PC-3 (cell line): ENCODE data around the gene ACLY. TPM values are rescaled to one million over a fixed set of nuclear protein-coding genes. Genes with fewer than 3 reads are reported as not detected.

ENCODE experiments used
- ATAC-seq: fragments of 200-7000 bp; cut with Tn5 transposase; 2 replicates; pipeline ENCODE4 v1.9.1; 2020; ENCODE audit warnings: mild to moderate bottlenecking, moderate library complexity
- BruUV-seq: library from RNA; stranded (reverse); fragments of 400-500 nt; replicated peaks from 2 replicates; lab custom pipeline; 2021; lab: Mats Ljungman, UMichigan
- CTCF ChIA-PET: fragments of 300-600 bp; sonication (Branson Sonifier 250); formaldehyde crosslinking; loops from one replicate; lab custom pipeline; 2022; ENCODE audit warnings: antibody characterized with exemption; lab: Charles Lee
- POLR2A ChIA-PET: fragments of 300-600 bp; sonication (Branson Sonifier 250); formaldehyde crosslinking; loops from one replicate; lab custom pipeline; 2022; ENCODE audit warnings: antibody characterized with exemption; ENCODE audit not compliant: unreplicated experiment; lab: Charles Lee
- DNase-seq: peaks from one replicate; pipeline ENCODE4 v3.0.0-alpha.2; 2015
- H2AFZ ChIP-seq: fragments of 300-600 bp; sonication (generic); 2 replicates; pipeline ENCODE4 v1.6.0; 2016; ENCODE audit warnings: antibody characterized with exemption, low read length
- H3F3A ChIP-seq: fragments of 300-600 bp; sonication (generic); one replicate; pipeline ENCODE4 v1.6.0; 2017; ENCODE audit warnings: antibody characterized with exemption, low read length, control low read depth, mild to moderate bottlenecking; ENCODE audit not compliant: unreplicated experiment
- H3K27ac ChIP-seq: fragments of 300-600 bp; sonication (generic); 2 replicates; pipeline ENCODE4 v1.5.1; 2016; ENCODE audit warnings: mild to moderate bottlenecking, low read length
- H3K27me3 ChIP-seq: fragments of 300-600 bp; sonication (generic); 2 replicates; pipeline ENCODE4 v1.6.1; 2016; ENCODE audit warnings: low read length, mixed read lengths
- H3K36me3 ChIP-seq: fragments of 300-600 bp; sonication (generic); 2 replicates; pipeline ENCODE4 v1.6.1; 2016; ENCODE audit warnings: low read depth, mixed run types, low read length, mixed read lengths
- H3K4me1 ChIP-seq: fragments of 300-600 bp; sonication (generic); 2 replicates; pipeline ENCODE4 v1.5.1; 2016; ENCODE audit warnings: low read length; ENCODE audit not compliant: insufficient read depth
- H3K4me2 ChIP-seq: fragments of 300-600 bp; sonication (generic); 2 replicates; pipeline ENCODE4 v1.6.0; 2016; ENCODE audit warnings: low read length
- H3K4me3 ChIP-seq: fragments of 300-600 bp; sonication (generic); 2 replicates; pipeline ENCODE4 v1.5.1; 2016; ENCODE audit warnings: mild to moderate bottlenecking, low read length, mixed read lengths
- H3K79me2 ChIP-seq: fragments of 300-600 bp; sonication (generic); 2 replicates; pipeline ENCODE4 v1.6.1; 2017; ENCODE audit warnings: low read length, mixed read lengths
- H3K9ac ChIP-seq: fragments of 300-600 bp; sonication (generic); 2 replicates; pipeline ENCODE4 v1.6.0; 2016; ENCODE audit warnings: mild to moderate bottlenecking, low read length
- H3K9me2 ChIP-seq: fragments of 300-600 bp; sonication (generic); replicated peaks from 2 replicates; pipeline ENCODE4 v1.6.1; 2016; ENCODE audit warnings: mixed run types, low read length, mixed read lengths
- H3K9me3 ChIP-seq: fragments of 300-600 bp; sonication (generic); 2 replicates; pipeline ENCODE4 v1.6.1; 2016; ENCODE audit warnings: low read length, mixed read lengths
- H4K20me1 ChIP-seq: fragments of 300-600 bp; sonication (generic); 2 replicates; pipeline ENCODE4 v1.6.1; 2016; ENCODE audit warnings: low read length, mixed read lengths
- CTCF ChIP-seq: fragments of 300-600 bp; sonication (generic); conservative IDR thresholded peaks from 2 replicates; pipeline ENCODE4 v1.5.1; 2017; ENCODE audit warnings: antibody characterized with exemption, low read depth, mild to moderate bottlenecking, low read length
- EZH2 ChIP-seq: fragments of 300-600 bp; sonication (generic); IDR thresholded peaks from one replicate; pipeline ENCODE4 v1.6.1; 2017; ENCODE audit warnings: antibody characterized with exemption, mild to moderate bottlenecking, low read length; ENCODE audit not compliant: unreplicated experiment
- EZH2phosphoT487 ChIP-seq: fragments of 300-600 bp; sonication (generic); IDR thresholded peaks from 2 replicates; pipeline ENCODE4 v1.6.1; 2018; ENCODE audit warnings: mild to moderate bottlenecking, antibody characterized with exemption, low read length, borderline replicate concordance
- intact Hi-C: fragments of 100-400 bp; cut with micrococcal nuclease; formaldehyde crosslinking; loops from 2 replicates; pipeline ENCODE4 v1.9.0; 2023
- total RNA-seq: library from RNA; depleted of rRNA; stranded (reverse); fragments of >200 nt; gene quantifications from 2 replicates; pipeline ENCODE4 v1.2.3, GENCODE V29; 2014

The ACLY gene
- total RNA-seq, 1 experiment from 2014 or later = 114 TPM

GRCh38 chr17:41939044-41939692, 20.4 kb upstream of the ACLY start:
- no peak for ATAC-seq
- no TSS peak for BruUV-seq
- H3K27me3 ChIP-seq = no peaks in the 10 kb centered on the region
- H4K20me1 ChIP-seq = no peaks in the 10 kb centered on the region
- no peak for DNase-seq
- no peak overlapping the region for H3K27ac ChIP-seq
- no peak overlapping the region for H3K4me2 ChIP-seq
- H3K9me2 ChIP-seq = no peaks in the 10 kb centered on the region
- H3K9me3 ChIP-seq = no peaks in the 10 kb centered on the region
- ChIA-PET CTCF (no interaction called here), POLR2A (no interaction called here)
- no peak overlapping the region for H3K4me3 ChIP-seq
- no peak for TF ChIP-seq CTCF
- no peak for TF ChIP-seq EZH2phosphoT487
- TF ChIP-seq EZH2 = no peak
- no peak overlapping the region for H2AFZ ChIP-seq
- intact Hi-C loops = no loop called here
- H3K4me1 ChIP-seq = no peaks in the 10 kb centered on the region
- no peaks in the 10 kb centered on the region for H3K79me2 ChIP-seq
- H3K36me3 ChIP-seq = no peaks in the 10 kb centered on the region
- H3K9ac ChIP-seq = no peak overlapping the region
- no peaks in the 10 kb centered on the region for H3F3A ChIP-seq

GRCh38 chr17:41937970-41938954, 19.5 kb upstream of the ACLY start:
- Histone ChIP-seq H3K79me2 (no peaks in the 10 kb centered on the region), H3K4me2 (no peak overlapping the region), H2AFZ (no peak overlapping the region), H3F3A (no peaks in the 10 kb centered on the region), H3K9me3 (no peaks in the 10 kb centered on the region), H3K9me2 (no peaks in the 10 kb centered on the region), H4K20me1 (no peaks in the 10 kb centered on the region), H3K36me3 (no peaks in the 10 kb centered on the region), H3K27ac (no peak overlapping the region), H3K4me3 (no peak overlapping the region), H3K9ac (no peak overlapping the region), H3K27me3 (no peaks in the 10 kb centered on the region), H3K4me1 (no peaks in the 10 kb centered on the region)
- no TSS peak for BruUV-seq
- CTCF ChIA-PET = no interaction called here
- TF ChIP-seq CTCF (no peak), EZH2 (no peak), EZH2phosphoT487 (no peak)
- ATAC-seq = no peak
- DNase-seq = no peak
- intact Hi-C loops = no loop called here
- POLR2A ChIA-PET = no interaction called here

- BruUV-seq = no TSS peak
These were observed 16.9 kb upstream of the ACLY start for GRCh38 chr17:41935641-41936040.

More at GRCh38 chr17:41935641-41936040, 16.9 kb upstream of the ACLY start:
- no peaks in the 10 kb centered on the region for H4K20me1 ChIP-seq
- no peaks in the 10 kb centered on the region for H3K9me3 ChIP-seq
- H2AFZ ChIP-seq = no peak overlapping the region
- H3K9me2 ChIP-seq = no peaks in the 10 kb centered on the region
- H3K4me3 ChIP-seq = no peak overlapping the region
- no peaks in the 10 kb centered on the region for H3K36me3 ChIP-seq
- POLR2A ChIA-PET = no interaction called here
- CTCF ChIA-PET = no interaction called here
- H3K79me2 ChIP-seq = no peaks in the 10 kb centered on the region
- DNase-seq (no peak), ATAC-seq (no peak)
- H3K4me2 ChIP-seq = no peak overlapping the region
- H3K27me3 ChIP-seq = no peaks in the 10 kb centered on the region
- H3F3A ChIP-seq = no peaks in the 10 kb centered on the region
- TF ChIP-seq CTCF (no peak), EZH2phosphoT487 (no peak), EZH2 (no peak)
- no peak overlapping the region for H3K9ac ChIP-seq
- intact Hi-C loops = no loop called here
- no peaks in the 10 kb centered on the region for H3K4me1 ChIP-seq
- no peak overlapping the region for H3K27ac ChIP-seq
